ENCODE data around the gene ATP13A4. TPM values are rescaled to one million over a fixed set of nuclear protein-coding genes. Genes with fewer than 3 reads are reported as not detected.
"Not testable (repeated sequence)": the region's sequence is repeated elsewhere in the genome, so short reads cannot be mapped to it uniquely, and the experiment has no call there.

The ATP13A4 gene
- total RNA-seq, 1 donor from 2014 or later = 2.0 TPM

DNA sequence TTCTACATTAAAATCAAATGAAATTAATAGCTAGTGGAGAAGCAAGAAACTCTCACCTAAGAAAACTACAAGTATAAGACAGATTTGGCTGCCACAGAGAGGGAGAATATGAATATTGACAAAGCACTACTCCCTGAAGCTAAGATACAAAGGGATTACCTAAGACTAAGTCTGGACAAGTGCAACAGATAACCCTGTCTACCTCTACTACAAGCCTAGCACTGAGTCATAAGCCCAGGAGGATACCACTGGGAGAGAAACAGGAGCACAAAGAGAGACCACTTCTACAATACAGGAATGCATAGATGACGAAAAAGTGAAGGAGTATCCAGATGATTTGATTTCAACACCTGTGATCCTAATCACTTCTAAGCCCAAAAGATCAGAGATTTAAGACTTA, 10.4 kb downstream of the ATP13A4 start:
- DNase-seq (ENCODE audit: low spot score in 2 of 2, unreplicated experiment in 2 of 2) = no peak
- Mint-ChIP-seq H3K9me3 (peaks cover 16% of the 10 kb centered on the region), H3K4me3 (no peak overlapping the region), H3K4me1 (no peaks in the 10 kb centered on the region), H3K27ac (no peak overlapping the region), H3K36me3 (no peaks in the 10 kb centered on the region), H3K27me3 (ENCODE audit: low read depth) (peaks cover 2% of the 10 kb centered on the region)
- TF ChIP-seq, protein P1, sequence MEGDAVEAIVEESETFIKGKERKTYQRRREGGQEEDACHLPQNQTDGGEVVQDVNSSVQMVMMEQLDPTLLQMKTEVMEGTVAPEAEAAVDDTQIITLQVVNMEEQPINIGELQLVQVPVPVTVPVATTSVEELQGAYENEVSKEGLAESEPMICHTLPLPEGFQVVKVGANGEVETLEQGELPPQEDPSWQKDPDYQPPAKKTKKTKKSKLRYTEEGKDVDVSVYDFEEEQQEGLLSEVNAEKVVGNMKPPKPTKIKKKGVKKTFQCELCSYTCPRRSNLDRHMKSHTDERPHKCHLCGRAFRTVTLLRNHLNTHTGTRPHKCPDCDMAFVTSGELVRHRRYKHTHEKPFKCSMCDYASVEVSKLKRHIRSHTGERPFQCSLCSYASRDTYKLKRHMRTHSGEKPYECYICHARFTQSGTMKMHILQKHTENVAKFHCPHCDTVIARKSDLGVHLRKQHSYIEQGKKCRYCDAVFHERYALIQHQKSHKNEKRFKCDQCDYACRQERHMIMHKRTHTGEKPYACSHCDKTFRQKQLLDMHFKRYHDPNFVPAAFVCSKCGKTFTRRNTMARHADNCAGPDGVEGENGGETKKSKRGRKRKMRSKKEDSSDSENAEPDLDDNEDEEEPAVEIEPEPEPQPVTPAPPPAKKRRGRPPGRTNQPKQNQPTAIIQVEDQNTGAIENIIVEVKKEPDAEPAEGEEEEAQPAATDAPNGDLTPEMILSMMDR (IDR thresholded peaks at IDR 0.05; ENCODE audit: unreplicated experiment) = no peak

DNA sequence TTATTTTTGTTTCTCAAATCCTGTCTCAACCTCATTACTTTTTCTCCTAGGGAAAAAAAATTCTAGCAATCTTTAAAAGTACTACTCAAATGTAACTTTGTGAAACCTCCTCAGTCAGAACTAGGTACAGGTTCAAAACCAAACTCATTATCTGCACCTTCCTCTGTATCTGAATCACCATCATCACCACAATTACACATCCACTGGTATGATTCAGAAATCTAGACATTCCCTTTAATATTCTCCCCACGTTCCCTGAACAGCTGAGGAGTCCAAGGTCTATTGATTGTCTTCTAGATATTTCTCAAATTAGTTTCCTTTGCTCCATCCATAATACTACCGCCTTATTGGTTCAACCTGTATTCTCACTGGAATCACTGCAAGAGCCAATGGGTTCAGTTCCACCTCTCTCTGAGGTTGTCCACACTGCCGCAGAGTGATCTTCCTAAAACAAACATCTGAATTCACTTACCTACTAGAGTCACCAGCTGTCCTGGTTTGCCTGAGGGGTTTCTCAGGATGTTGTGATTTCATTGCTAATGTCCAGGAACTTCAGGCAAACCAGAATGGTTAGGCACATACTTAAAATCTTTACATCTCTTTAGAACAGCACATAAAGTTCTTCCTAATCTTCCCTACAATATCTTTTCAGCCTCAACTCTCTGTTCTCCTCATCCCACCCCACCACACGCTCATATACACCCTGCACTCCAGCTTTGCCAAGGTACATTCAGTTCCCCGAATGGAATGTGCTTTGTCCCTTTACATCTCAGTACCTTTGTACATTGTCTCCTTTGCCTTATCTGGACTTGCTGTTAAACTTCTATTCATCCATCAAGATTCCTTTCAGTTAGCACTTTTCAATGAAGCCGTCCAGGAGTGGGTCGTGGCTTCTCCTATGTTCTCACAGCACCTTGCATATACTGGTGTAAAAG, 24.2 kb downstream of the ATP13A4 start:
- no peaks in the 10 kb centered on the region for H3K36me3 Mint-ChIP-seq
- H3K27me3 Mint-ChIP-seq (ENCODE audit: low read depth) = peaks cover 21% of the 10 kb centered on the region
- no peaks in the 10 kb centered on the region for H3K9me3 Mint-ChIP-seq
- H3K4me1 Mint-ChIP-seq = no peaks in the 10 kb centered on the region
- no peak for DNase-seq (ENCODE audit: low spot score in 2 of 2, unreplicated experiment in 2 of 2)
- TF ChIP-seq, protein P1 (IDR thresholded peaks at IDR 0.05; ENCODE audit: unreplicated experiment) = no peak
- H3K4me3 Mint-ChIP-seq = no peak overlapping the region
- H3K27ac Mint-ChIP-seq = no peak overlapping the region

DNA sequence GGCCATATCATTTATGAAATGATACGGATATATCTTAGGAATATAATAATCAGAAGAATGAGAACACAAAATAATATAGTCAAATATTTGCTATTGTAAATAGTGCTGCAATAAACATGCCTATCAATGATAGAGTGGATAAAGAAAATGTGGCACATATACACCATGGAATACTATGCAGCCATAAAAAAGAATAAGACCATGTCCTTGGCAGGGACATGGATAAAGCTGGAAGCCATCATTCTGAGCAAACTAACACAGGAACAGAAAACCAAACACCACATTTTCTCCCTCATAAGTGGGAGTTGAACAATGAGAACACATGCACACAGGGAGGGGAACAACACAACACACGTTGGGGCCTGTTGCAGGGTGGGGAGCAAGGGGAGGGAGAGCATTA, 28.6 kb downstream of the ATP13A4 start:
- not testable (repeated sequence) for H3K27me3 Mint-ChIP-seq (ENCODE audit: low read depth); DNase-seq (ENCODE audit: low spot score in 2 of 2, unreplicated experiment in 2 of 2); H3K36me3 Mint-ChIP-seq; H3K4me1 Mint-ChIP-seq; H3K9me3 Mint-ChIP-seq; H3K27ac Mint-ChIP-seq; H3K4me3 Mint-ChIP-seq

DNA sequence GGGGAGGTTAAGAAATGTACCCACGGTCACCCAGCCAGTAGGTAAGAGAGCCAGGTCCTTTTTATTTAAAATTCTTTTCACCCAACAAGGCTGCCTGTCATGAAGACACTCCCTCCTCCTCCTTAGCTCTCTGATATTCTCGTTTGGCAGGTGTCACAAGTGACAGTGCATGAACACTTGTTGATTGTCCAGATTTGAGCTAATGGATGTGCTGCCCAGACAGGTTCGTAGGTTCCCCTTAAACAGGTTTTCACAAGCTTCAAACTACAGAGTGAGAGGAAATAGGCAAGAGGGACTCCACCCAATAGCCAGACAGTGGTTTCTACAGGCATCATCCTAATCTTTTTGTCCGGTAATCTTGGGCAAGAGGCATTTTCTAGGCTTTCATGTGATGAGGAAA, 32.2 kb downstream of the ATP13A4 start:
- H3K36me3 Mint-ChIP-seq = no peaks in the 10 kb centered on the region
- no peak for DNase-seq (ENCODE audit: low spot score in 2 of 2, unreplicated experiment in 2 of 2)
- H3K4me3 Mint-ChIP-seq = no peak overlapping the region
- TF ChIP-seq, protein P1 (IDR thresholded peaks at IDR 0.05; ENCODE audit: unreplicated experiment) = no peak
- no peaks in the 10 kb centered on the region for H3K9me3 Mint-ChIP-seq
- H3K27me3 Mint-ChIP-seq (ENCODE audit: low read depth) = peaks cover 11% of the 10 kb centered on the region
- H3K4me1 Mint-ChIP-seq = no peaks in the 10 kb centered on the region
- H3K27ac Mint-ChIP-seq = no peak overlapping the region

DNA sequence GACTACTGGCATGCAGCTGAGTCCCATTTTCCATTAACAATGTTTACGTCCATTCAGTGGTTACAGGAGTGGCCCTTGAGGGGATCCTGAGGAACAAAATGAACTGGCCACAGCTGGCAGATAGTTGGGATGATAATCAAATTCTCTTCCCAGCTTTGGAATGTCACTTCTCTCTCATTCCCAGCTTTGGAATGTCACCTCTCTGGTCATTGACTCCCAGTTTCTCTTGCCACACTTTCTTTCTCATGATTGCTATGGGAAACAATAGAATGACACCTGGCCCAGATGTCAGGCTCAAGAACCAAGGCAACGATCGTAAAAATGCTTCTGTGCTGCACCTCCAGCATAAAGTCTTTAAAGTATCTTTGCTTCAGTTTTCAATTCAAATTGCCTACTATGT, 34.0 kb downstream of the ATP13A4 start:
- no peak overlapping the region for H3K27ac Mint-ChIP-seq

DNA sequence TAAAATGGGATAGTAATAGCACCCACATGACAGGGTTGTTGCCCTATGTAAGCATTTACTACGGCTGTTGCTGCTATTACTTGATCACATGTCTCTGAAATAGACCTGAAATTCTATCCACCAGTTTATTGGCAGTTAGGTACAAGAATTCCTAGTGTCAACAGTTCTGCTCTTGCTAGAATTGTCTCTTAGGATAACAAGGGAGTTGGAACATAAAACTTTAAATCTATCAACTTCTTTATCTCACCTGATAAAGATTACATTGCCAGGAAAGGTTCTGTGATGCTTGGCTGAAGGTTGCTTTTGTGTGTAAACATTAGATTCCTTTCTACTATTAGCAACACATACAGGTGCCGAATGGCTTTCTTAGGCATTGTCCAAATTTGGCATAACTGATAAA, 38.7 kb downstream of the ATP13A4 start:
- no peaks in the 10 kb centered on the region for H3K9me3 Mint-ChIP-seq
- H3K4me1 Mint-ChIP-seq = no peaks in the 10 kb centered on the region
- no peak for DNase-seq (ENCODE audit: low spot score in 2 of 2, unreplicated experiment in 2 of 2)
- no peaks in the 10 kb centered on the region for H3K36me3 Mint-ChIP-seq
- TF ChIP-seq, protein P1 (IDR thresholded peaks at IDR 0.05; ENCODE audit: unreplicated experiment) = no peak
- H3K4me3 Mint-ChIP-seq = no peak overlapping the region
- peaks cover 31% of the 10 kb centered on the region for H3K27me3 Mint-ChIP-seq (ENCODE audit: low read depth)
- H3K27ac Mint-ChIP-seq = no peak overlapping the region

More for the DNA sequence above, 34.0 kb downstream of the ATP13A4 start:
- Mint-ChIP-seq H3K4me1 (no peaks in the 10 kb centered on the region), H3K36me3 (no peaks in the 10 kb centered on the region), H3K27me3 (ENCODE audit: low read depth) (peaks cover 11% of the 10 kb centered on the region), H3K9me3 (no peaks in the 10 kb centered on the region), H3K4me3 (no peak overlapping the region)
- no peak for DNase-seq (ENCODE audit: low spot score in 2 of 2, unreplicated experiment in 2 of 2)
- TF ChIP-seq, protein P1 (IDR thresholded peaks at IDR 0.05; ENCODE audit: unreplicated experiment) = no peak
